Erythroblast (primary cell): ENCODE data around the gene CORO2B.

Source experiments
- GATA1 ChIP-seq: IDR thresholded peaks from 2 replicates; pipeline ENCODE4 v1.6.1; 2011; ENCODE audit warnings: low read depth, mild to moderate bottlenecking, control low read depth, low read length, moderate library complexity
- POLR2A ChIP-seq: IDR thresholded peaks from 2 replicates; pipeline ENCODE4 v1.6.1; 2011; ENCODE audit warnings: mild to moderate bottlenecking, low read length

- TF ChIP-seq POLR2A, result no peak
- no peak for TF ChIP-seq GATA1
Observed at GRCh38 chr15:68621535-68621934, 42.7 kb downstream of the CORO2B start.
